AG04450 (cell line): ENCODE results near the gene RGS1. TPM values are rescaled to one million over a fixed set of nuclear protein-coding genes. Genes with fewer than 3 reads are reported as not detected.
A peak's percentile ranks its signal among the peaks of the same experiment; 100 is the strongest.

Experiments used
- CTCF ChIA-PET: fragments of 300-600, 350-600 bp; formaldehyde crosslinking; extraction: SDS; loops from one replicate; lab custom pipeline; 2022; ENCODE audit warnings: antibody characterized with exemption, inconsistent platforms; lab: Charles Lee
- POLR2A ChIA-PET: fragments of 350-600 bp; formaldehyde crosslinking; extraction: SDS; loops from one replicate; lab custom pipeline; 2021; ENCODE audit warnings: antibody characterized with exemption, inconsistent platforms; lab: Yijun Ruan, JAX
- DNase-seq: peaks from one replicate; pipeline ENCODE4 v3.0.0-alpha.2; 2011; ENCODE audit warnings: low read depth, low spot score
- H3K27ac ChIP-seq: one replicate; pipeline ENCODE4 v1.5.1; 2012; ENCODE audit warnings: low read depth, low read length, control low read depth
- H3K27me3 ChIP-seq: one replicate; pipeline ENCODE4 v1.6.0; 2012; ENCODE audit warnings: low read length; ENCODE audit not compliant: control insufficient read depth, insufficient read depth
- H3K4me3 ChIP-seq: 2 replicates; pipeline ENCODE4 v1.5.1; 2011; ENCODE audit warnings: mild to moderate bottlenecking, low read depth, low read length, control low read depth
- H3K9me3 ChIP-seq: 2 replicates; pipeline ENCODE4 v1.5.1; 2012; ENCODE audit warnings: low read length; ENCODE audit not compliant: control insufficient read depth, insufficient read depth
- CTCF ChIP-seq: IDR thresholded peaks from 2 replicates; pipeline ENCODE4 v1.5.1; 2011; ENCODE audit warnings: low read depth, low read length, control low read depth, inconsistent platforms
- polyA plus RNA-seq: library from polyadenylated mRNA; depleted of rRNA; stranded (reverse); fragments of >200 nt; gene quantifications from 2 replicates; pipeline ENCODE4 v1.2.3, GENCODE V29; 2011

The RGS1 gene
- polyA plus RNA-seq, 1 experiment = not detected

- ChIA-PET POLR2A (no interaction called here), CTCF (interaction anchor here (0.7 to 3.7 kb wide), 5 partner anchors 12 to 438 kb away, joined by 3 to 23 read pairs (median 6); no protein-coding TSS in a partner anchor)
- DNase-seq = no peak
- TF ChIP-seq CTCF = no peak
- no peak overlapping the region for H3K27ac ChIP-seq
- no peaks in the 10 kb centered on the region for H3K27me3 ChIP-seq
- no peak overlapping the region for H3K4me3 ChIP-seq
- H3K9me3 ChIP-seq = no peaks in the 10 kb centered on the region
Measured at GRCh38 chr1:192581131-192581927, 5.8 kb downstream of the RGS1 start.

GRCh38 chr1:192584866-192585265 lies 9.3 kb downstream of the RGS1 start:
- no peak for DNase-seq
- Histone ChIP-seq H3K4me3 (no peak overlapping the region), H3K27me3 (no peaks in the 10 kb centered on the region), H3K9me3 (no peaks in the 10 kb centered on the region), H3K27ac (no peak overlapping the region)
- ChIA-PET CTCF (interaction anchor here (0.6 kb wide), 2 partner anchors 20 to 429 kb away, joined by 3 to 6 read pairs; no protein-coding TSS in a partner anchor), POLR2A (no interaction called here)
- no peak for TF ChIP-seq CTCF

- no peak for TF ChIP-seq CTCF
- Histone ChIP-seq H3K4me3 (no peak overlapping the region), H3K9me3 (no peaks in the 10 kb centered on the region), H3K27me3 (no peaks in the 10 kb centered on the region), H3K27ac (no peak overlapping the region)
- CTCF ChIA-PET = interaction anchor here (0.6 to 1.1 kb wide), 3 partner anchors 112 to 431 kb away, joined by 3 read pairs; no protein-coding TSS in a partner anchor
- no peak for DNase-seq
- POLR2A ChIA-PET = no interaction called here
Measured at GRCh38 chr1:192587386-192588266, 12.1 kb downstream of the RGS1 start.

- TF ChIP-seq CTCF = no peak
- DNase-seq = peak; percentile 30
- Histone ChIP-seq H3K27me3 (no peaks in the 10 kb centered on the region), H3K4me3 (no peak overlapping the region), H3K9me3 (no peaks in the 10 kb centered on the region), H3K27ac (no peak overlapping the region)
- CTCF ChIA-PET = interaction anchor here (0.6 to 1.1 kb wide), 3 partner anchors 112 to 431 kb away, joined by 3 read pairs; no protein-coding TSS in a partner anchor
- POLR2A ChIA-PET = no interaction called here
Measured at GRCh38 chr1:192588546-192588945, 13.0 kb downstream of the RGS1 start.
